NCI-H1105 treated with DMSO at 0.1 percent for 48 hours (cell line): Measurements from ENCODE around the gene ZNF415.
"Not testable (repeated sequence)": the region's sequence is repeated elsewhere in the genome, so short reads cannot be mapped to it uniquely, and the experiment has no call there.

ENCODE experiments used
- DNase-seq: peaks from one replicate; lab custom pipeline; 2025; lab: John Stamatoyannopoulos, UW

ZNF415 gene

GRCh38 chr19:53132141-53132991, at the start of gene ZNF415:
Gene ZNF415 (minus strand): TSS chr19:53132910. CDS start chr19:53122676, 10,234 bp downstream.
- no peak for DNase-seq

GRCh38 chr19:53182202-53182601, 49.5 kb upstream of the ZNF415 start:
- DNase-seq, result no peak

- DNase-seq, result no peak
These were observed 45.3 kb upstream of the ZNF415 start for GRCh38 chr19:53177986-53178385.

GRCh38 chr19:53172889-53173288, 40.2 kb upstream of the ZNF415 start:
- no peak for DNase-seq

GRCh38 chr19:53165691-53166091, 33.0 kb upstream of the ZNF415 start:
- DNase-seq, result no peak

- no peak for DNase-seq
These were observed 28.4 kb upstream of the ZNF415 start for GRCh38 chr19:53161123-53161522.

- DNase-seq, result no peak
These were observed 27.6 kb upstream of the ZNF415 start for GRCh38 chr19:53160350-53160749.

- no peak for DNase-seq
These were observed 25.5 kb upstream of the ZNF415 start for GRCh38 chr19:53158119-53158656.

GRCh38 chr19:53157626-53158025, 24.9 kb upstream of the ZNF415 start:
- DNase-seq, result no peak

- no peak for DNase-seq
These were observed 24.1 kb upstream of the ZNF415 start for GRCh38 chr19:53156850-53157249.

- DNase-seq, result no peak
These were observed 14.9 kb upstream of the ZNF415 start for GRCh38 chr19:53147645-53148044.

- no peak for DNase-seq
These were observed 7.6 kb upstream of the ZNF415 start for GRCh38 chr19:53140351-53140750.

GRCh38 chr19:53136432-53136831, 3.7 kb upstream of the ZNF415 start:
- DNase-seq, result no peak

GRCh38 chr19:53131727-53132126, 983 bp downstream of the ZNF415 start:
- DNase-seq, result no peak

GRCh38 chr19:53131085-53131590, 1.6 kb downstream of the ZNF415 start:
- DNase-seq, result no peak

- no peak for DNase-seq
These were observed 2.2 kb downstream of the ZNF415 start for GRCh38 chr19:53130506-53130905.

GRCh38 chr19:53126733-53127526, 5.8 kb downstream of the ZNF415 start:
- DNase-seq, result not testable (repeated sequence)

GRCh38 chr19:53123400-53123799, 9.3 kb downstream of the ZNF415 start:
- no peak for DNase-seq

- DNase-seq, result no peak
These were observed 20.4 kb downstream of the ZNF415 start for GRCh38 chr19:53112286-53112685.

- no peak for DNase-seq
These were observed 23.2 kb downstream of the ZNF415 start for GRCh38 chr19:53109527-53109926.

- DNase-seq, result peak; percentile 92
These were observed 29.2 kb downstream of the ZNF415 start, which contains the start of gene ZNF160 for GRCh38 chr19:53103234-53104203. Gene ZNF160 (minus strand): TSS chr19:53103422. CDS start chr19:53086276, 17,146 bp downstream.
